Breast epithelium (tissue), 4 donors: Measurements from ENCODE around the gene PIGK. TPM values are rescaled to one million over a fixed set of nuclear protein-coding genes. Genes with fewer than 3 reads are reported as not detected.

Experiments
- DNase-seq, 2 donors: peaks; one replicate each; pipeline ENCODE4 v3.0.0-alpha.2; 2019; ENCODE audit warnings: low spot score in 2 of 2
- H3K27ac ChIP-seq, 2 donors: fragments of 200-600 bp; sonication (generic) in 1 of 2; one replicate each; pipeline ENCODE4 v1.5.1; 2016 to 2019; ENCODE audit warnings: mild to moderate bottlenecking in 1 of 2
- H3K27me3 ChIP-seq, 2 donors: fragments of 200-600 bp; sonication (generic) in 1 of 2; one replicate each; pipeline versions ENCODE4 v1.5.1 to v1.6.0; 2017 to 2019; ENCODE audit warnings: control low read depth in 1 of 2, mild to moderate bottlenecking in 1 of 2
- H3K36me3 ChIP-seq: fragments of 200-600 bp; one replicate; pipeline ENCODE4 v1.5.1; 2019
- H3K4me1 ChIP-seq, 2 donors: fragments of 200-600 bp; sonication (generic); one replicate each; pipeline ENCODE4 v1.5.1; 2016 to 2019; ENCODE audit warnings: control low read depth in 1 of 2
- H3K4me3 ChIP-seq, 3 donors: fragments of 200-600 bp; sonication (generic); 1 replicate in 2 of 3; 2 replicates in 1 of 3; pipeline ENCODE4 v1.5.1; 2016 to 2019; ENCODE audit warnings: mild to moderate bottlenecking in 3 of 3, moderate library complexity in 2 of 3
- H3K9me3 ChIP-seq, 2 donors: fragments of 200-600 bp; sonication (generic) in 1 of 2; one replicate each; pipeline ENCODE4 v1.5.1; 2016 to 2019; ENCODE audit warnings: control low read depth in 1 of 2
- POLR2A ChIP-seq: fragments of 450-650 bp; IDR thresholded peaks from one replicate; pipeline ENCODE4 v1.6.1; 2016; ENCODE audit warnings: antibody characterized with exemption, mild to moderate bottlenecking, moderate library complexity
- POLR2AphosphoS5 ChIP-seq, 3 donors: sonication (generic); formaldehyde crosslinking; IDR thresholded peaks; one replicate each; pipeline ENCODE4 v1.6.1; 2017; ENCODE audit warnings: antibody characterized with exemption in 3 of 3
- intact Hi-C: fragments of 100-400 bp; cut with DNase I; formaldehyde crosslinking; loops from one replicate; pipeline ENCODE4 v1.15.1; 2023; ENCODE audit warnings: low total_unique reads
- total RNA-seq, 3 donors: library from RNA; depleted of rRNA; stranded (reverse); fragments of >200 nt; gene quantifications; one replicate each; pipeline ENCODE4 v1.1.0, GENCODE V29; 2016
- TF ChIP-seq, protein P1 (sequence below), 3 donors: fragments of 450-650 bp; IDR thresholded peaks; one replicate each; pipeline ENCODE4 v1.5.1; 2016 to 2017; ENCODE audit warnings: antibody characterized with exemption in 3 of 3, mild to moderate bottlenecking in 3 of 3, moderate library complexity in 3 of 3

Gene PIGK
- total RNA-seq, 3 donors from 2014 or later: 18.9 to 35.6 (median 22.6) TPM

DNA sequence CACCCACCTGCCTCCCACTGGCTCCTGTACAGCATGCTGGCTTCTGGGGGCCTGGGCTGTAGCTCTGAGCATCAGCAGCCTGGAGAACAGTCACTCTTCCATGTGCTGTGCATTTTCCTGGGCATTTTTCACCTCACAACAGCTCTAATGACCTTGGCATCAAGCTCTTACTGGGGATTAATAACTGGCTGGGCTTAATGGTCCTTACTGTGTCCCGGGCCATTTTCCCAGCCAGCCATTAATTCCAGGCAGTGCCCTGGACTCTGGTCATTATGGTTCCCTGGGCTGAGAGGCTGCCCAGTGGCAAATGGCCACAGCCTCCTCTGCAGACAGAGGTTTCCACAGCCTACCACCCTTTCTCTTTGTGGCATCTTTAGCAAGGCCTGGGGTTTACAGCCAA is 180.1 kb downstream of the PIGK start:
- no peaks in the 10 kb centered on the region for H3K9me3 ChIP-seq
- H3K4me3 ChIP-seq: no peak overlapping the region
- TF ChIP-seq, protein P1, sequence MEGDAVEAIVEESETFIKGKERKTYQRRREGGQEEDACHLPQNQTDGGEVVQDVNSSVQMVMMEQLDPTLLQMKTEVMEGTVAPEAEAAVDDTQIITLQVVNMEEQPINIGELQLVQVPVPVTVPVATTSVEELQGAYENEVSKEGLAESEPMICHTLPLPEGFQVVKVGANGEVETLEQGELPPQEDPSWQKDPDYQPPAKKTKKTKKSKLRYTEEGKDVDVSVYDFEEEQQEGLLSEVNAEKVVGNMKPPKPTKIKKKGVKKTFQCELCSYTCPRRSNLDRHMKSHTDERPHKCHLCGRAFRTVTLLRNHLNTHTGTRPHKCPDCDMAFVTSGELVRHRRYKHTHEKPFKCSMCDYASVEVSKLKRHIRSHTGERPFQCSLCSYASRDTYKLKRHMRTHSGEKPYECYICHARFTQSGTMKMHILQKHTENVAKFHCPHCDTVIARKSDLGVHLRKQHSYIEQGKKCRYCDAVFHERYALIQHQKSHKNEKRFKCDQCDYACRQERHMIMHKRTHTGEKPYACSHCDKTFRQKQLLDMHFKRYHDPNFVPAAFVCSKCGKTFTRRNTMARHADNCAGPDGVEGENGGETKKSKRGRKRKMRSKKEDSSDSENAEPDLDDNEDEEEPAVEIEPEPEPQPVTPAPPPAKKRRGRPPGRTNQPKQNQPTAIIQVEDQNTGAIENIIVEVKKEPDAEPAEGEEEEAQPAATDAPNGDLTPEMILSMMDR (IDR thresholded peaks at IDR 0.05): no peak
- TF ChIP-seq POLR2AphosphoS5 (IDR thresholded peaks at IDR 0.05) (no peak), POLR2A (no peak)
- H3K27me3 ChIP-seq: no peaks in the 10 kb centered on the region
- no peak overlapping the region for H3K27ac ChIP-seq
- DNase-seq: no peak
- H3K4me1 ChIP-seq: no peaks in the 10 kb centered on the region
- intact Hi-C loops: no loop called here
- no peaks in the 10 kb centered on the region for H3K36me3 ChIP-seq

Other genes with a start within 250 kb of the PIGK start
- 100 to 1,000 TPM in 1 of 3 donors, 10 to 100 TPM in 1, under 1 TPM in 1; under 0.01 to 111 (median 30.8) TPM for gene AK5, start 62.6 kb upstream of the PIGK start, total RNA-seq